ENCODE measurements around the gene RAB33B.
"Not testable (repeated sequence)": the region's sequence is repeated elsewhere in the genome, so short reads cannot be mapped to it uniquely, and the experiment has no call there.

RAB33B gene

GRCh38 chr4:139461022-139461628 is 7.2 kb downstream of the RAB33B start:
- Histone ChIP-seq H3K9me3 (ENCODE audit: control insufficient read depth, insufficient read depth, low read length) (no peaks in the 10 kb centered on the region), H3K27me3 (ENCODE audit: control insufficient read depth, low read length) (no peaks in the 10 kb centered on the region), H3K36me3 (ENCODE audit: control insufficient read depth, low read length) (0 out of 2 replicates have a peak, but pooled peaks cover 3% of the 10 kb centered on the region), H3K4me1 (ENCODE audit: control insufficient read depth, low read length) (peaks cover 32% of the 10 kb centered on the region), H3F3A (ENCODE audit: control insufficient read depth, insufficient read depth) (peaks cover 4% of the 10 kb centered on the region; the same call in 1 of the 2 replicates), H3K9me2 (replicated peaks; ENCODE audit: control insufficient read depth, low read length) (no peaks in the 10 kb centered on the region), H3K79me2 (ENCODE audit: control insufficient read depth, low read length) (peaks cover 78% of the 10 kb centered on the region), H3K4me3 (ENCODE audit: low read length) (no peak overlapping the region), H3K27ac (ENCODE audit: low read depth, low read length) (no peak overlapping the region), H4K20me1 (ENCODE audit: control insufficient read depth, insufficient read depth, low read depth, low read length) (no peaks in the 10 kb centered on the region), H3K4me2 (ENCODE audit: low read length) (no peak overlapping the region)
- TF ChIP-seq EZH2phosphoT487 (IDR thresholded peaks at IDR 0.05; ENCODE audit: borderline replicate concordance, low read length) = no peak
- TF ChIP-seq CTCF (IDR thresholded peaks at IDR 0.05; ENCODE audit: low read depth, low read length, poor library complexity, severe bottlenecking) = no peak

- not testable (repeated sequence) for H3K9me2 ChIP-seq (replicated peaks; ENCODE audit: control insufficient read depth, low read length); H3K9me3 ChIP-seq (ENCODE audit: control insufficient read depth, insufficient read depth, low read length); H3K27ac ChIP-seq (ENCODE audit: low read depth, low read length); H3K4me2 ChIP-seq (ENCODE audit: low read length); H3K27me3 ChIP-seq (ENCODE audit: control insufficient read depth, low read length); H3K36me3 ChIP-seq (ENCODE audit: control insufficient read depth, low read length); H3K4me3 ChIP-seq (ENCODE audit: low read length); H3K4me1 ChIP-seq (ENCODE audit: control insufficient read depth, low read length); H3F3A ChIP-seq (ENCODE audit: control insufficient read depth, insufficient read depth); H4K20me1 ChIP-seq (ENCODE audit: control insufficient read depth, insufficient read depth, low read depth, low read length)
- H3K79me2 ChIP-seq (ENCODE audit: control insufficient read depth, low read length) = peaks cover 67% of the 10 kb centered on the region
Measured at GRCh38 chr4:139464512-139464911, 10.6 kb downstream of the RAB33B start.

GRCh38 chr4:139465922-139466321 is 12.0 kb downstream of the RAB33B start:
- no peaks in the 10 kb centered on the region for H4K20me1 ChIP-seq (ENCODE audit: control insufficient read depth, insufficient read depth, low read depth, low read length)
- no peaks in the 10 kb centered on the region for H3K27me3 ChIP-seq (ENCODE audit: control insufficient read depth, low read length)
- peaks cover 69% of the 10 kb centered on the region for H3K79me2 ChIP-seq (ENCODE audit: control insufficient read depth, low read length)
- no peak overlapping the region for H3K4me2 ChIP-seq (ENCODE audit: low read length)
- H3K4me3 ChIP-seq (ENCODE audit: low read length) = no peak overlapping the region
- TF ChIP-seq EZH2phosphoT487 (IDR thresholded peaks at IDR 0.05; ENCODE audit: borderline replicate concordance, low read length) (no peak), CTCF (IDR thresholded peaks at IDR 0.05; ENCODE audit: low read depth, low read length, poor library complexity, severe bottlenecking) (no peak)
- H3F3A ChIP-seq (ENCODE audit: control insufficient read depth, insufficient read depth) = peaks cover 4% of the 10 kb centered on the region; the same call in 1 of the 2 replicates
- 0 out of 2 replicates have a peak, but pooled peaks cover 3% of the 10 kb centered on the region for H3K36me3 ChIP-seq (ENCODE audit: control insufficient read depth, low read length)
- H3K9me3 ChIP-seq (ENCODE audit: control insufficient read depth, insufficient read depth, low read length) = peaks cover 2% of the 10 kb centered on the region
- H3K27ac ChIP-seq (ENCODE audit: low read depth, low read length) = no peak overlapping the region
- no peaks in the 10 kb centered on the region for H3K9me2 ChIP-seq (replicated peaks; ENCODE audit: control insufficient read depth, low read length)
- H3K4me1 ChIP-seq (ENCODE audit: control insufficient read depth, low read length) = no peaks in the 10 kb centered on the region; the same call in 1 of the 2 replicates

- H3K27ac ChIP-seq (ENCODE audit: low read depth, low read length); H3K9me2 ChIP-seq (replicated peaks; ENCODE audit: control insufficient read depth, low read length); H3K4me3 ChIP-seq (ENCODE audit: low read length); H3K9me3 ChIP-seq (ENCODE audit: control insufficient read depth, insufficient read depth, low read length); H4K20me1 ChIP-seq (ENCODE audit: control insufficient read depth, insufficient read depth, low read depth, low read length); H3K4me2 ChIP-seq (ENCODE audit: low read length); H3F3A ChIP-seq (ENCODE audit: control insufficient read depth, insufficient read depth); H3K27me3 ChIP-seq (ENCODE audit: control insufficient read depth, low read length); H3K4me1 ChIP-seq (ENCODE audit: control insufficient read depth, low read length): not testable (repeated sequence)
- peaks cover 61% of the 10 kb centered on the region for H3K79me2 ChIP-seq (ENCODE audit: control insufficient read depth, low read length)
- H3K36me3 ChIP-seq (ENCODE audit: control insufficient read depth, low read length) = peaks cover 12% of the 10 kb centered on the region
Measured at GRCh38 chr4:139468756-139469155, 14.8 kb downstream of the RAB33B start.

Measured in DOHH2 (cell line).